Activated effector memory CD4-positive, alpha-beta T cell treated with anti-CD3 and anti-CD28 coated beads, Interleukin-2, amount 50 U/mL, for 16 hours (primary cell): ENCODE measurements around the gene TMEM239.
A peak's percentile ranks its signal among the peaks of the same experiment; 100 is the strongest.
"Not testable (repeated sequence)": the region's sequence is repeated elsewhere in the genome, so short reads cannot be mapped to it uniquely, and the experiment has no call there.

Experiments used
- DNase-seq: peaks from one replicate; pipeline ENCODE4 v3.0.0-alpha.2; 2020

Gene TMEM239

GRCh38 chr20:2799688-2800520, 16.3 kb upstream of the TMEM239 start:
- DNase-seq, result no peak

DNA sequence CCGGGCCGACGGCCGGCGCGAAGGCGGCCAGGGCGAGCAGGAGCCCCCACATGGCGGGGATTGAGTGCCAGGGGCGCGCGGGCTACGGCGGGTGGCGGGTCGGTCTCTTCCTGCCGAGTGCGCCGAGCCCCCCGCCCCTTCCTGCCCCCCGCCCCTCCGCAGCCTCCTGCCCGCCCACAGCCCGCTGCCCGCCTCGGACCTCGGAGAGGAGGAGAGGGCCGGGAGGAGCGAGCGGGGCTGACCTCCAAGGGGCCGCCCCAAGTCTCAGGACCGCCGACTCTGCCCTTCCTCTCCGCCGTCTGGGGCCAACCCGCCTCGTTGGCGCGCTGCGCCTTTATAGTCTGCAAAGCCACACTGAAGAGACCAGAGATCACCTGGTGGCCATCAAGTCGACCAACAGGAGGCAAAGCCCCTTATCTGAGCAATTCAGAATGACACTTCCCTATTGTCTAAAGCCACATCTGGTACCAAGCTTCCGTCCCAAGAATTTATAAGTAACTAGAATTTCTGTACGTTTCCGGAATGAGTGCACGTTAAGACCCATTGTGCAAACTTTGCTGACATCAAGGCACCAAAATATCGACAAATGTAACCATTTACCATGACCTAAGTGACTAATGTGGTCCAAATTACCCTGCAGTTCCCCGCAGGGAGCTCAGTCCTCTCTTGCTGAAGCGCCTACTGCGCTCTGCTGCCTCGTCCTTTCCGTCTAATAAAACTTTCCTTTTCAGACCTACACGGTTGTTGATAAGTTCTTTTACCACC, 15.5 kb upstream of the TMEM239 start, which contains the start of gene CPXM1:
TSS of gene CPXM1 (minus strand) at position 107 of the 765 bp plus-strand sequence. CDS start at position 52, 55 bp downstream.
- DNase-seq, result no peak

- no peak for DNase-seq
These were observed 14.9 kb upstream of the TMEM239 start for GRCh38 chr20:2801286-2801728.

- no peak for DNase-seq
These were observed 11.9 kb upstream of the TMEM239 start for GRCh38 chr20:2804041-2804828.

DNA sequence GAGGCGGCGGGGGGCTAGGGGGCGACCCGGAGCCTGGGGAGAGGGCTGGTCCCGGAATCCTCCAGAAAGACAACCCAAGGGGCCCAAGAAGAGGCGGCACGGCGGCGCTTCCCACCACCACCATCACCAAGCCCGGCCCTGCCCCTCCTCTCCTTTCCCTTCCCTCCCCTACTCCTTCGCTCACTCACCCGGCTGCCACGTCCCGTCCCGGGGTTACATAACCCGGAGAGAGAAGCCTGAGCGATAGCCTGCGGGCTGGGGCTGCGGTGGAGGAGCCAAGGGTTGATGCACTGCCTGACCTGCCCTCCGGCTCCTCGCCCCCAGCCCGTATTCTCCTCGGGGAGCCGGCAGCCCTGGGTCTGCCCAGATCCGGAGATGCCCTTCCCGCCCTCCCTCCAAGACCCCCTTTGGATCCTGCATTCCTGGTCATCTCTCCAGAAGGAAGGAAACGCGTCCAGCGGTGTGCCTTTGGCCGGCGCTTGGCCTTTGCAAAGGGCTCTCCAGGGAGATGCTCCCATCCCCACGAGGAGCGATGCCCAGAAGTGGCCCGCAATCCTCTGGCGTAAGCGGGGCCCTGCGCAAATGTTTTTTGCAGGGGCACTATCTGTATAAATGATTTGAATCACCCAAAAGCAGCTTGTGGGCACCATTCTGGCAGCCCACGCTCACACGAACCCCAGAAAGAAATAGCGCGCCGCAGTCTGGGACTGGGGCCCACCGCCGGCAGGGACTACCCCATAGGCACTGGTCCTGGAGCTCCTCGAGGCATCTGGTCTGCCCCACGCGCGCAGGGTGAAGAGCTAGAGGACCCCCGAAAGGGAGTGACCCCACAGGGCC, 11.1 kb upstream of the TMEM239 start:
- no peak for DNase-seq

DNA sequence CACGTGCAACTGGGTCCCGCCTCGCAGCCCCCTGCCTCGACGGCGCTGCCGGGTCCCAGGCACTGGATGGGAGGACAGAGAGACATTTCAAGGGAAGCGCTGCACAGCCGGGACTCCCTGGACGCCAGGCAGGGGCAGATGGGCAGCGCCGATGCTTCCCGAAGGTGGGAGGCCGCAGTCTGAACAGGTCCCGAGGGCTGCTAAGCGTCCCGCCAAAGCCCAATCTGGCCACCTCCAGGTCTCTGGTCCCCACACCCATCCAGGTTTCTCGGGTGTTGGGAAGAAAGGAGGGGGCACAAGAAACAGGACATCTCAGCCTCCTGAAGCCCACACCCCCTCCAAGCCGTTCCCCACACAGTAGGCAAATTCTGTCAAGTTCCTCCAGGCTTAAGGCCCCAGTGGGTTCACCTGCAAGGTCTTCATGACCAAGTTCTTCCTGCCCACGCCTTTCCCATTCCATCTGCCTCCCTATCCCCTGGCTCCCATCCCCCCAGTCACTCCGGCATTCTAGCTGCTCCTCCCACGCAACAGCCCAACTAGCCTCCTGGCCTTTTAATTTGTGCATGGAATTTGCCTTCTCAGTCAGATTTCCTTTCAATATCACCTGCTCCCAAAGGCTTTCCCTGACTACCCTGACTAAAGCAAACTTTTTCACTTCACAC, 10.3 kb upstream of the TMEM239 start:
- DNase-seq, result no peak

DNA sequence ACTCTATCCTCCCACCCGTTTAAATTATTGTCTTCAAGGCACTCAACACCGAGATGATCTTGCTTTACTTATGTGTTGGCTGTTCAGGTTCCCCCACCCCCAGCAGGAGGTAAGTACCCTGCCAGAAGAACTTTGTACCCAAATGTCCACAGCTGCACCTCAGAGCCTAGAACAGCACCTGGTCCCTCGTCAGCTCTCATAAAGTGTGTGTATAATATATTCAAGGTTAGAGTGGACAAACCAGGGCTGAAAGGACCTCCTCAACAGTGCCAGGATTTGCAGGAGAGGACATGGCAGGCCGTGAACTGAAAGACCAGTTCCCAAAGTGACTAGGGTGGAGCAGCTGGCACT, 9.8 kb upstream of the TMEM239 start:
- no peak for DNase-seq

- DNase-seq, result no peak
These were observed 9.1 kb upstream of the TMEM239 start for GRCh38 chr20:2807019-2807418.

- DNase-seq, result not testable (repeated sequence)
These were observed 8.2 kb upstream of the TMEM239 start for GRCh38 chr20:2807929-2808328.

- no peak for DNase-seq
These were observed 6.5 kb upstream of the TMEM239 start for GRCh38 chr20:2809690-2810089.

DNA sequence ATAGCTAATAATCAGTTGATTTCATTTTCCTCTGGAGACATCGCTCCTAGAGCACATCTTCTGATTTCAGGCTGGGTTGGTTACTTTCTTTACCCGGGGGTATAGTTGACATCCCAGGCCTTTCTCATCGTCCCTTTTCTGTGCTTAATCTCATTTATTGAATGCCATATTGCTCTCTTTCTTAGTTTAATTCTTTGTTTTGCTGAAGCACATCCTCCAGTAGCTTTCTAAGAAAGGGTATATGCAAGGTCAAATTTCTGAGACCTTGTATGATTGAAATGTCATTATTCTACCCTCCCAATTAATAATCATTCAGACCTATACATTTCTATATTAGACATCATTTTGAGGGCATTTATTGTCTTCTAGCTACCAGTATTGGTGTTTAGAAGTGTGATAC, 4.0 kb upstream of the TMEM239 start:
- DNase-seq, result no peak

GRCh38 chr20:2814076-2814475, 2.1 kb upstream of the TMEM239 start:
- DNase-seq, result no peak

- no peak for DNase-seq
These were observed 1.5 kb upstream of the TMEM239 start, which contains the start of gene C20orf141 for GRCh38 chr20:2814587-2815051. C20orf141 (plus strand) TSS chr20:2814987; CDS start chr20:2815185, 198 bp downstream.

DNA sequence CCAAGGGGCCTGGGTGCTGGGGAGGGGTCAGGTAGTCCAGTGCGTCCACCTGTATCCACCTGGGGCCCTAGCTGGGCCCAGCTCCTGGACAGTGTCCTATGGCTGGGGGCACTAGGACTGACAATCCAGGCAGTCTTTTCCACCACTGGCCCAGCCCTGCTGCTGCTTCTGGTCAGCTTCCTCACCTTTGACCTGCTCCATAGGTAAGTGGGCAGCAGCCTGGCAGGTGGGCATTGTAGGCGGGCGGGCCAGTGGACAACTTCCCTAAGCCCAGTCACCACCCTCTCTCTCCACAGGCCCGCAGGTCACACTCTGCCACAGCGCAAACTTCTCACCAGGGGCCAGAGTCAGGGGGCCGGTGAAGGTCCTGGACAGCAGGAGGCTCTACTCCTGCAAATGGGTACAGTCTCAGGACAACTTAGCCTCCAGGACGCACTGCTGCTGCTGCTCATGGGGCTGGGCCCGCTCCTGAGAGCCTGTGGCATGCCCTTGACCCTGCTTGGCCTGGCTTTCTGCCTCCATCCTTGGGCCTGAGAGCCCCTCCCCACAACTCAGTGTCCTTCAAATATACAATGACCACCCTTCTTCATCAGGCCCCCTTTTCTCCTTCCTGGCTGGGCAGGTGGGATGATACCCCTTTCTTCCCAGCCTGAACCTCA, 793 bp upstream of the TMEM239 start:
- no peak for DNase-seq

DNA sequence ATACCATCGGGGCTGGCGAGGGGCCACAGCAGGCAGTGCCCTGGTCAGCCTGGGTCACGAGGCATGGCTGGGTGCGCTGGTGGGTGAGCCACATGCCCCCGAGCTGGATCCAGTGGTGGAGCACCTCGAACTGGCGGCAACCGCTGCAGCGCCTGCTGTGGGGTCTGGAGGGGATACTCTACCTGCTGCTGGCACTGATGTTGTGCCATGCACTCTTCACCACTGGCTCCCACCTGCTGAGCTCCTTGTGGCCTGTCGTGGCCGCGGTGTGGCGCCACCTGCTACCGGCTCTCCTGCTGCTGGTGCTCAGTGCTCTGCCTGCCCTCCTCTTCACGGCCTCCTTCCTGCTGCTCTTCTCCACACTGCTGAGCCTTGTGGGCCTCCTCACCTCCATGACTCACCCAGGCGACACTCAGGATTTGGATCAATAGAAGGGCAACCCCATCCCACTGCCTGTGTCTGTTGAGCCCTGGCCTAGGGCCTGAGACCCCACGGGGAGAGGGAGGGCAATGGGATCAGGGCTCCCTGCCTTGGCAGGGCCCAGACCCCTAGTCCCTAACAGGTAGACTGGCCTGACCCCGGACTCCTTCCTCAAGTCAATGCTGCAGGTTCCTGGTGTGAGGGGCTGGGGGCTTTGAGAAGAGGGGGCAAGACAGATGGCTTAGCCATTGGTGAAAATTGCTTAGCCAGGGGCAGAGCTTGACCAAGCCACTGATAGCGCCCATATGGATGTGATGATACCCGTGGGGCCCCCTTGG, 598 bp downstream of the TMEM239 start:
- DNase-seq, result no peak

DNA sequence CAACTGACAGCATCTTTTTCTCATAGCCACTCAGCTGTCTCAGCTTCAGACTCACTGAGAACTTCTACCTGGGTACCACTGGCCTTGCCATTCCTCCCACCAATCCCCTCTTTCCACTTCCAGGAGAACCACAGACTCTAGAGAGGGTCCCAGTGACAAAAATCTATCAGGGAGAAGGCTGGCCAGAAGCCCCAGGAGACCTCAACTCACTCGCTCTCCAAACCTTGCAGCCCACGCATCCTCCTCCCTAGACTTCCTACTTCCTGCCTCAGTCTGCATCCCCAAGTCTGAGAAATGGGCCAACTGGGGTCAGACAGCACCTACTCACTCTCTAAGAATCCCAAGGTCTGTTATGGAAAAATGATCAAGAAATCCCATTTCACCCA, 1.2 kb downstream of the TMEM239 start:
- no peak for DNase-seq

DNA sequence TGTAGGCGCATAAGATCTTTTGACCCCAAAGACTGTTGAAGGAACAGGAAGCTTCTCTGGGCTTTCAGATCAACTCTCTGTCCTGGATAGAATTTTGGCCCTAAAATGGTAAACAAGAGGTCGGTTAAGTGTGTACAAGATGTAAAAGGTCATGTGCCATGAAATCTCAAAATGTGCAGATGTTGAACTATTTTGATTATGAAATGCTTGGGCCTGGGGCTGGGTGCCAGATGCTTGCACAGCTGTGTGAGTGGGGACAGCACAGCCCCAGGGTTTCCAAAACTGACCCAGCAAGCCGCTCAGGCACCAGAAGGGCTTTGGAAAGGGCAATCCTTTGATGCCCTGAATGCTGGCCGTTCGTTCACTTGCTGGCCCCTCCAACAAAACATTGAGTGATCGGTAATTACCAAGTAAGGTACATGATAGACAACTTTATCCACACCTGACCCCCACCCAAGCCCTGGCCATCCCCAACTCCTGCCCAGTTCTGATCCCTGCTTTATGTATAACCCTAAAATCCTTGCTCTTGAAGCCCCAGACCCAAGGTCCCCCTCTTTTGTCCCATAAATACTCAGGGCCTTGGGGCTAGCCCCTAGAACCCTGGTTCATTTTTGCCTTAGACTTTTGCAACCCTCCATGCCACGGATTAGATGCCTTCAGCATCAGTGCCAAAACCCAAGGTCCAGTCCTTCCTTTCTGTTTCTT, 1.9 kb downstream of the TMEM239 start:
- no peak for DNase-seq

DNA sequence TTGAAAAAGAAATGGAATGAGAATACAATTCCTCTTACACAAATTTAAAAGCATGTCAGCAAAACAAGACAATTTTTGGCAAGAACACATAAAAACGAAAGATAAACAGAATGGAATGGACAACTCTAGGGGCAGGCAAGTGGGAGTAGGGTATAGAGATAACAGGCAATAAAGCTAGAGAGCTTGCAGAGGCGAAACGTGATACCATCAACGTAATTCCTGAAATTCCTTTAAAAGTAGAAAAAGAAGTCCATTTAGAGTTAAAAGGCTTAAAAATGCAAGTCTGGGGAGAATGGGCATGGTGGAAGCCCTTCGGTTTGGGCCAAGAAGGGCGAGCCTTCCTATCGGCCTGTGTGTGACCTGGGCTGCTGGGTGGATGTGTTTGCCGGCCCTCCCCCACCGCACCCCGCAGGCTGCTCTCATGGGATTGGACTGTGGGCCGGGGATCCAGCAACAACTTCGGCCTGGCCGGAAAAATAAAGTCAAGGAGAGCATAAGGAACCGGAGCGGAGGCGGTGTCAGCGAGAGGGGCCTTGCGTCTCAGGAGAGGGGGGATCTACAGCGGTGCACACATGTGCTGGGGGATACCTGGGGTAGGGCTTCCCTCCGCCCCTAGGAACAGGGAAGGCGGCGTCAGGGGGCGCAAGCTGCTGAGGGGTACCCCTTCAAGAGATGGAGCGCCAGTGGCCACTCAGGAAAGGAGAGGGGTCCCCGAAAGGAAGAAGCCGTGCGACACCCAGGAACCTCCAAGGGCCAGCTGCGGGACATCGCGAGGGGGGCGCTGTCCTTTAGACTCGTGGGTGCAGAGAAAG, 4.1 kb downstream of the TMEM239 start:
- peak; percentile 14 for DNase-seq
